Right ventricle myocardium superior (tissue), 1 donor: ENCODE measurements around the gene LRP5. TPM values are rescaled to one million over a fixed set of nuclear protein-coding genes. Genes with fewer than 3 reads are reported as not detected.
"Not testable (repeated sequence)": the region's sequence is repeated elsewhere in the genome, so short reads cannot be mapped to it uniquely, and the experiment has no call there.

ENCODE experiments used
- ATAC-seq: fragments of 200-7000 bp; cut with Tn5 transposase; one replicate; pipeline ENCODE4 v1.9.1; 2020; ENCODE audit warnings: mild to moderate bottlenecking; ENCODE audit not compliant: poor library complexity
- DNase-seq: peaks from one replicate; pipeline ENCODE4 v3.0.0-alpha.2; 2020
- intact Hi-C: fragments of 100-400 bp; cut with DNase I; formaldehyde crosslinking; loops from one replicate; pipeline ENCODE4 v1.11.2; 2022
- total RNA-seq: library from RNA; stranded (reverse); fragmentation: NEBNext Ultra II Directional; extraction: Animal tissue kit (Norgen Biotek cat#: 25700); gene quantifications from one replicate; pipeline ENCODE4 v1.2.1, GENCODE V29; 2021
- donor health status: DM: no; HTN: yes; CAD: no; lungs with severe emphysema.

The LRP5 gene
- total RNA-seq, 1 donor from 2014 or later, result 49.8 TPM

DNA sequence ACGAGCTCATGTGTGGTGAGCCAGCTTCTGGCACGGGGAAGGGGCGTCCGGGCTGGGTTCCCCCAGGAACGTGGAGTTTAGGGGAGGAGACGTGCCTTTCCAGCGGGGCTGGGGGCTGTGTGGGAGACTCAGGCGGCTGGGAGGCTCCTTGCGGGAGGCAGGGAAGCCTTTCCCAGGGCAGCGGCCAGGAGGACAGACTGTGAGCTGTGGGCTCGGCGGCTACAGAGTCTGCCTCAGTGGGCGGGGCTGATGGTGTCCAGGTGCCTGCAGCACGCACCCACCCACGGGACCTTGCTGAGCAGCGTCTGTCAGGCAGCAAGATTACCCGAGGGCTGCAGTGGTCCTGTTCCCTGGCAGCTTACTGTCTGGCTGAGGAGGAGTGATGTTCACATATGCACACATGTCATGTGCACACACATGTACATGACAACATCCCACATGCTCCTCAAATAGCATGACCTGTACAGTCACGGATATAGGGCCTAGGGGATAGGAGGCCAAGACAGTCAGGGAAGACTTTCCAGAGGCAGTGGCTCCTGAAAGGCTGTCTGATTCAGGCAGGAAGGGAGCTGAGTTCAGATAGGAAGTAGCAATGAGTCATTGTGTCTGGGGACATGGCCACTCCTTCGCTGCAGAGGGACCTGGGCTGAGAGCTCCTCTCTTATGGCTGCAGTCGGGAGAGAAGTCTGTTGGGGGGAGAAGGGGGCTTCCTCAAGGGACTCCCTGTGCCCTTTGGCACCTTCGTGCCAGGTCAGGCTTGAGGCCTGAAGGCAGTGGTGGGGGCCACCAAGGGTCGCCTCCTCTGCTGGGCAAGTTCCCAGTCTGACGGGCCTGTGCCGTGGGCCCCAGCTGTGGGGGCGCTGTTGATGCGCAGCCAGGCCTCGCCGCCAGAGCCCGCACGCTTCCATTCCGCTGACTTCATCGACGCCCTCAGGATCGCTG is 124.9 kb downstream of the LRP5 start:
- ATAC-seq (peak; percentile 63), DNase-seq (peak; percentile 70)
- intact Hi-C loops, result no loop called here

DNA sequence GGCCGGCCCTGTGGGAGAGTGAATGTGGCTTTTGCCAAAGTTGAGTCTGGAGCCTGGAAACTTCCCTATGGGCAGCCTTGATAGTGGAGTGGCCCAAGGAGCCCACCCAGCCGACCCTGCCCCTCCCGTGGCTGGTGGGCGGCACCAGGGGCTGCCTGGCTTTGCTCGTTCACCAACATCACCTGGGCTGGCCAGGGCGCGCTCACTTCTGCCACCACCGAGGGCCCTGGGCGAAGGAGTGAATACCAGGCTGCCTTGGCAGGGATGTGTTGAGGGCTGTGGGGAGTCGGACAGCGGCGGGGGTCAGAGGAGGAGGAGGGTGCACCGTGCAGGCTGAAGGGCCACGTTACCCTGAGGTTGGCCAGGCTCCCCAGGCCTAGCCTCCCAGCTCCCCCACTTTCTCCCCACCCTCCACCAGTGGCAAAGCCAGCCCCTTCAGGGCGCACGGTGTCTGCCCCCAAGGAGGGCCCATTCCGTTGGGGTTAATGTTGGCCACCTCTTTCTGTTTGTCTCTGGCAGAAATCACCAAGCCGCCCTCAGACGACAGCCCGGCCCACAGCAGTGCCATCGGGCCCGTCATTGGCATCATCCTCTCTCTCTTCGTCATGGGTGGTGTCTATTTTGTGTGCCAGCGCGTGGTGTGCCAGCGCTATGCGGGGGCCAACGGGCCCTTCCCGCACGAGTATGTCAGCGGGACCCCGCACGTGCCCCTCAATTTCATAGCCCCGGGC is 125.7 kb downstream of the LRP5 start:
- intact Hi-C loops, result no loop called here
- no peak for ATAC-seq
- DNase-seq, result no peak

DNA sequence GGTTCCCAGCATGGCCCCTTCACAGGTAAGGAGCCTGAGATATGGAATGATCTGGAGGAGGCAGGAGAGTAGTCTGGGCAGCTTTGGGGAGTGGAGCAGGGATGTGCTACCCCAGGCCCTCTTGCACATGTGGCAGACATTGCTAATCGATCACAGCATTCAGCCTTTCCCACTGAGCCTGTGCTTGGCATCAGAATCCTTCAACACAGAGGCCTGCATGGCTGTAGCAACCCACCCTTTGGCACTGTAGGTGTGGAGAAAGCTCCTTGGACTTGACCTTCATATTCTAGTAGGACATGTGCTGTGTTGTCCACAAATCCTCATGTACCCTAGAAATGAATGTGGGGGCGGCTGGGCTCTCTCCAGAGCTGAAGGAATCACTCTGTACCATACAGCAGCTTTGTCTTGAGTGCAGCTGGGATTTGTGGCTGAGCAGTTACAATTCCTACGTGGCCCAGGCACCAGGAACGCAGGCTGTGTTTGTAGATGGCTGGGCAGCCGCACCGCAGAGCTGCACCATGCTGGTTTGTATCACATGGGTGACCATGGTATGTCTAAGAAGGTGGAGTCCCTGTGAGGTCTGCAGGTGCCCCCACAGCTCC is 126.4 kb downstream of the LRP5 start:
- no peak for ATAC-seq
- intact Hi-C loops, result no loop called here
- DNase-seq, result no peak

DNA sequence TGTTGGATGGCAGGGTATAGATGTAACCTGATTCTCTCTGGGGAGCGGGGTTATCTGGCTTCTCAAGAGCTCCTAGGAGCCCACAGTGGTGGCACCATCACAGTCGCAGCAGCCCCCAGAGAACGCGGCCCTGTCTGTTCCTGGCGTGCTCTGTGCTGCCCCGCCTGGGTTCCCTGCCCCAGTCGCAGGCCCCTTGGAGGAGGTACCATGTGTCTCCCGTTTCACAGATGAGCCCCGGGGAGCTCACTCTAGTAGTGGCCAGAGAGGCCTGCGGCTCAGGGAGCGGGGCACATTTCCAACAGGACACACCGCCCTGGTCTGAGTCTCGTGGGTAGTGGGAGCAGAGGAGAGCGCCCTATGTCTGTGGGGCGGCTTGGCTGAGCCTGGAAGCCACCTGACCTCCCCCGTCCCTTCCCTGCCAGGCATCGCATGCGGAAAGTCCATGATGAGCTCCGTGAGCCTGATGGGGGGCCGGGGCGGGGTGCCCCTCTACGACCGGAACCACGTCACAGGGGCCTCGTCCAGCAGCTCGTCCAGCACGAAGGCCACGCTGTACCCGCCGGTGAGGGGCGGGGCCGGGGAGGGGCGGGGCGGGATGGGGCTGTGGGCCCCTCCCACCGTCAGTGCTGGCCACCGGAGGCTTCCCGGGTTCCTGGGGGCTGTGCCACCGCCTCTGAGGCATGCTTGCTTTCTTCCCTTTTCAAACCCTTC is 127.1 kb downstream of the LRP5 start:
- intact Hi-C loops, result no loop called here
- ATAC-seq (no peak), DNase-seq (no peak)

DNA sequence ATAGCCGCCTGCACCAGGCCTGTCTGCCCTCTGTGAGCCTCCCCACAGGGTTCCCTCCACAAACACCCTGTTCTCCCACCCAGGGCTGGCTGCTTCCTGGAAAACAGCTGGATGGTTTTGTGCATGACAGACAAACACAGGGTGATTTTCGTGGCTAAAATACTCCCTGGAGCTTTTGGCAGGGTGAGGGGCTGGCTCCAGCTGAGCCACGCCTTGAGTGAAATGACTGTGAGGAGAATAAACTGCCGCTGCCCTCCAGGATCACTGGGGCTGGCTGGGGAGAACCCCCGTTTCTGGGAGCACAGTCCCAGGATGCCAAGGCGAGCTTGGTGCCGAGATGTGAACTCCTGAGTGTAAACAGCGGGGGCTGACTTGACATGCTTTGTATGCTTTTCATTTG is 127.8 kb downstream of the LRP5 start:
- intact Hi-C loops, result no loop called here

DNA sequence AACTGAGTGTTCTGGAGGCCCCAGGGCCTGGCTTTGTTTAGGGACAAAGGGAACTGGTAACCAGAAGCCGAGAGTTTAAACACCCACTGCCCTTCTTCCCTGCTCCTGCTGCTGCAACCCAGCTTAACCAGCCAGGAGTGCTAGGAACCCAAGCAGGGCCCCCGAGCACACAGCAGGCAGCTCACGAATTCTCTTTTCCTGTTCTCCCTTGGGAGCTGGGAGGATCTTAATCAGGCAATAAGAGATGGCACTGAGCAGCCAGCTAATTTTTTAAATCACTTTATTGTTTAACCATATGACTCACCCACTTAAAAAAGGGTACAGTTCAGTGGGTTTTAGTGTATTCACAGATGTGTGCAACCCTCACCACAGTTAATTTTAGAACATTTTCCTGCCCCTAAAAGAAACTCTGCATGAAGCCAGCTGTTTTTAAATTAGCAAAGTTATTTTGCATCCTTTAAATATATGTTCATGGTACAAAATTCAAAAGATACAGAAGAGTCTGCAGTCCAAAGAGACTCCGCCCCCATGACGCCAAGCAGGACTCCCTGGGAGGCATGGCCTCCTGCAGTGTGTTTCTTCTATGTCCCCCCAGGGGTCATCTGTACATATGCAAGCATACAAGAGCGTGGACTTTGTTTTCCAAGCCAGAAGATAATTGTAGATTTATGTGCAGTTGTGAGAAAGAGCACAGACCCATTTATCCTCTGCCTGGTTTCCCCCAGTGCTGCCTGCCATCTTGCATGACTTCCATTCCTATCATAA is 129.3 kb downstream of the LRP5 start:
- intact Hi-C loops, result no loop called here
- DNase-seq (peak; percentile 4), ATAC-seq (no peak)

More for the DNA sequence above, 127.8 kb downstream of the LRP5 start:
- ATAC-seq (no peak), DNase-seq (peak; percentile 10)

DNA sequence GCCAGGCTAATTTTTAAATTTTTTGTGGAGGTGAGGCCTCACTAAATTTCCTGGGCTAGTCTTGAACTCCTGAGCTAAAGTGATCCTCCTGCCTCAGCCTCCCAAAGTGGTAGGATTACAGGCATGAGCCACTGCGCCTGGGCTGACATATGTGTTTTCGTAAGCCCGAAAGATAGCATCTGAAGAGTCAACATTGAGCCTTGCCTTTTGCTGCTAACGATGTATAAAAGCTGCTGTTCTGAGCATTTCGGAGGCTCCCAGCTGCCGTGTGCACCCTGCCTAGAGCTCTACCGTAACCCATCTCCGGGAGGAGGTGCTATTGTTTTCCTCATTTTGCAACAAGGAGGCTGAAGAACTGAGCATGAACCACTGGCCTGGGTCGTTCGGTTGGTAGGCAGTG is 130.0 kb downstream of the LRP5 start:
- DNase-seq, result peak; percentile 6
- ATAC-seq, result no peak
- intact Hi-C loops, result no loop called here

DNA sequence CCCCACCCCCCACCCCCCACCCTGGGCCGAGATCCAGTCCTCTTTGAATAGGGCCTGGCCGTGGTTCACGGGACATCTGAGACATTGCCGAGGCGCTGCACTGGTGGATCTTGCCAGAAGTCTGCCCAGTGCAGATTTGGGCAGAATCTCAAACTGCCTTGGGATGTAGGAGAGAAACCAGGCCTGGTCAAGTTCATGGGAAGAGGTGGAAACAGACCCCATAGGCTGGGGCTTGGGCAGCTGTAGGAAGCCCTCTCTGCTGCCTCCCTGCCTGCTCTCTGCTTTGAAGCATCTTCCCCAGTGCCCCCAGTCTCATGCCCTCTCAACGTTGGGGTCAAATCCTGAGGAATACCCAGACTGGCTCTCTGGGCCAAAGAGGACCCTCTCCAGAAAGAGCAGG is 132.2 kb downstream of the LRP5 start:
- DNase-seq, result peak; percentile 11
- no peak for ATAC-seq
- intact Hi-C loops, result no loop called here

DNA sequence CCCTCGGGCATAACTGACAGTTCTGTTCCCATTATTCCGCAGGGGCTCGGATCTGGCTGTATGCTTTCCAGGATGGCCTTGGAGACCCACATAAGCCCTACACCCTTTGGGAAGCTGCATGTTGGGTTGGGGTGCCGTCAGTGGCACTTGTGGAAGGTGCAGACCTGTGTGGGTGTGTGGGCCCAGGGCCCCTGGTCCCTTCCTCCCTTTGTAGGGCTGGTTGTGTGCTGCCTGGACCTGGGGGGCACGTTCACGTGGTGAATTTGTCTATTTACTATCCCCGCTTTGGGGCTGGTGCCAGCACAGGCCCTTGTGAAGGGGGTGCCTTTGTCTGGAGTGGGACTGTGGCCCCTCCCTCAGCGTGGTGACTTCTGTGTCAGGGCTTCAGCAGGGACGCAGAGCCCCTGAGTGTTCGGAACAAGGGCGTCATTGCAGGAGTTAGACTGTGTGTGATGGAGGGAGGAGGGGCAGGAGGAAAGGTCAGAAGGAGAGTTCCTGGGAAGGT is 133.2 kb downstream of the LRP5 start:
- DNase-seq (peak; percentile 32), ATAC-seq (no peak)
- intact Hi-C loops, result loop anchor here (5.0 kb wide), 1 partner anchor 188 kb away; no protein-coding TSS in a partner anchor

DNA sequence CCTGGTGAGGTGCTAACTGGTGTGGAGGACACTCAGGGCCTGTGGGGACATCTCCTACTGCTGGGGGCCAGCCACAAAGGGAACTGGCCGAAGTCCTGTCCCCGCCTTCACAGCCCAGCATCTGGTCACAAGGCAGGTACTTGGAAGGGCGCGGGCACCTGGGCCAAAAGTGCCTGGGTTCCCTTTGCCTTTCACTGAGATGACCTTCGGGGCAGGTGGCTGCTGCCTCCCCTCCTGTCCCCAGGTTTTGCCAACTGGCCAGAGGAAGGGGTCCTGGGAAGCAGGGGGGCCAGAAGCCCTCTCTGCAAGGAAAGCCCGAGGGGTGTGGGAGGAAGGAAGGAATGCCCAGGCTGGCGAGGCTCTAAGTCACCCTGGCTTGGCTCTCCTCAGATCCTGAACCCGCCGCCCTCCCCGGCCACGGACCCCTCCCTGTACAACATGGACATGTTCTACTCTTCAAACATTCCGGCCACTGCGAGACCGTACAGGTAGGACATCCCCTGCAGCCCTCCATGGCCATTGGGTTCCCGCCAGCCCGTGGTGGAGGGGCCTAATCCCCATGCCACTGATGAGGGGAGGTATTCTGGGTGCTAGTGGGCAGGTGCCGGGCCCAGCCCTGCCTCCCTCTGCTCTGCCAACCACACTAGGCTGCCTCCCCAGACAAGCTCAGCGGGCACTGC is 133.8 kb downstream of the LRP5 start:
- DNase-seq (peak; percentile 39), ATAC-seq (peak; percentile 26)
- intact Hi-C loops, result loop anchor here (5.0 kb wide), 1 partner anchor 189 kb away; no protein-coding TSS in a partner anchor

DNA sequence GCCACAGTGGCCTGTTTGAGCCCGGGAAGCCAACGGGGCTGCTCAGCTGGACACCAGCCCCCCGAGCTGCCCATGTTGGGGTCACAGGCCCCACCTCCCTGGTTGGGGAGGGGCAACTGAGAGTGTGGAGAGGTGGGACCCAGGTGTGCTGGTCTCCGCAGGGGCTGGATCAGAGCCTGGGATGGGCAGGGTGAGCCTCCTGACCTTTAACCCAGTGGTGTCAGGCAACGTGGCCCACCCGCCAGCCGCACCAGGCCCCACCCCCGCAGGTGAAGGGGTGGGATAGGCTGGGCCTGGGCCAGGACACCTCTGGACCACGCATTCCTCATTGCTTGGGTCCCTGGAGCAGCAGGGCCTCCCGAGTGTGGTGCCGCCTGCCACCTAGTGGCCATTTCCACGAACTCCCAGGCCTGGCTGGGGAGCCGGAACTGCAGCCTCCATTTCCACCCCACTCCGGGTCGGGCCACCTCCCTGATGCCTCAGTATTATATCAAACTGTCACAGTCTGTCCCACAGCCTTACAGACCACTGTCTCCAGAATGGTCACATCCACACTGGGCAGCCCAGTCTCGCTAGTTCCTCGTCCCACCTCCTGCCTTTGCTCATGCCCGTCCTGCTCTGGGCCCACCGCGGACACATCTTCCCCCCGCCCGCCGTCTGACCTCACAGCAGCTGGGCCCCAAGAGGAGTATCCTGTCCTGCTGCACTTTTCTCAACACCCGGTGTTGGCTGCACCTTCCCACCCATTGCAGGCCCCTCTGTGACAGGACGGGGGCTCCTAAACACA is 134.8 kb downstream of the LRP5 start:
- intact Hi-C loops, result loop anchor here (5.0 kb wide), 1 partner anchor 190 kb away; no protein-coding TSS in a partner anchor
- peak; percentile 87 for DNase-seq
- ATAC-seq, result peak; percentile 93

DNA sequence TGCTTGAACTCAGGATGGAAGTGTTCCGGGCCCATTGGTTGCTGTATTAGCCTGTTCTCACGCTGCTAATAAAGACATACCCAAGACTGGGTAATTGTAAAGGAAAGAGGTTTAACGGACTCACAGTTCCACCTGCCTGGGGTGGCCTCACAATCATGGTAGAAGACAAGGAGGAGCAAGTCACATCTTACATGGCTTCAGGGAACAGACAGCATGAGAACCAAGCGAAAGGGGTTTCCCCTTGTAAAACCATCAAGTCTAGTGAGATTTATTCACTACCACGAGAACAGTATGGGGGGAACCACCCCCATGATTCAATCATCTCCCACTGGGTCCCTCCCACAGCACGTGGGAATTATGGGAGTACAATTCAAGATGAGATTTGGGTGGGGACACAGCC is 135.5 kb downstream of the LRP5 start:
- intact Hi-C loops, result loop anchor here (5.0 kb wide), 1 partner anchor 191 kb away; no protein-coding TSS in a partner anchor
- ATAC-seq, DNase-seq: not testable (repeated sequence)

DNA sequence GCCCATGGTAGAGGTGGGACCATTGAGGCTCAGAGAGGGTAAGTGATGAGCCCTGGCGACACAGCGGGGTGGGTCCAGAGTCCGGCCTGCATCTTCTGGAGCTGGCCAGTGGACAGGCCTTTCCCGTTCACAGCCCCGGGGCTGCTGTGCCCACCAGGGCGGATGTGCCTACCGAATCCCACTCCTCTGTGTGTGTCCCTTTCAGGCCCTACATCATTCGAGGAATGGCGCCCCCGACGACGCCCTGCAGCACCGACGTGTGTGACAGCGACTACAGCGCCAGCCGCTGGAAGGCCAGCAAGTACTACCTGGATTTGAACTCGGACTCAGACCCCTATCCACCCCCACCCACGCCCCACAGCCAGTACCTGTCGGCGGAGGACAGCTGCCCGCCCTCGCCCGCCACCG is 136.2 kb downstream of the LRP5 start:
- DNase-seq, result peak; percentile 39
- intact Hi-C loops, result loop anchor here (5.0 kb wide), 1 partner anchor 191 kb away; no protein-coding TSS in a partner anchor
- ATAC-seq, result no peak

DNA sequence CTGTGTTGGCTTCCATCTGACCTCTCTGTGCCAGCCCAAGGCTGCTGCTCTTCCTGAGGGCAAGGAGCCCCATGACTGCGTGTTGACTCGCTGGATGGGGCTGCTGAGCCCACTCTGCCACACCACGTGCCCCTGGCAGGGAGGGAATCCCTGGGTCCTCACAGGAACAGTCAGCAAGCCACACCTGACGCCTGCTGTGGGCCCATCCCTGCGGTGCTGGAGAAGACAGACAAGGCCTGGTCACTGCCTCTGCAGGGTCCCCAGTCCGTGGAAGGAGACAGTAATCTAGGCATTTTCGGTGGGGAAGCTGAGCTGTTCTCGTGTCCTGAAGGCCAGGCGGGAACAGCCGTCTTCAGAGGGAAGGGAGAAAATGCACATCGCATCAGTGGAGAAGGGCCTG is 137.6 kb downstream of the LRP5 start:
- ATAC-seq (no peak), DNase-seq (no peak)
- intact Hi-C loops, result loop anchor here (5.0 kb wide), 1 partner anchor 193 kb away; no protein-coding TSS in a partner anchor

DNA sequence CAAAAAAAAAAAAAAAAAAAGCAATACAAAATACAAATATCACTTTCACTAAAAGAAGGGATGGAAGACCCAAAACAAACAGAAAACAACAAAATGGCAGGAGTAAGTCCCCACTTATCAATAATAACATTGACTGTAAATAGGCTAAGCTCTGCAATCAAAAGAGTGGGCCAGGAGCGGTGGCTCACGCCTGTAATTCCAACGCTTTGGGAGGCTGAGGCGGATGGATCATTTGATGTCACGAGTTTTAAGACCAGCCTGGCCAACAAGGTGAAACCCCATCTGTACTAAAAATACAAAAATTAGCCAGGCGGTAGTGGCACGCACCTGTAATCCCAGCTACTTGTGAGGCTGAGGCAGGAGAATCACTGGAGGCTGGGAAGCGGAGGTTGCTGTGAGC is 138.3 kb downstream of the LRP5 start:
- DNase-seq (no peak), ATAC-seq (no peak)
- intact Hi-C loops, result no loop called here

DNA sequence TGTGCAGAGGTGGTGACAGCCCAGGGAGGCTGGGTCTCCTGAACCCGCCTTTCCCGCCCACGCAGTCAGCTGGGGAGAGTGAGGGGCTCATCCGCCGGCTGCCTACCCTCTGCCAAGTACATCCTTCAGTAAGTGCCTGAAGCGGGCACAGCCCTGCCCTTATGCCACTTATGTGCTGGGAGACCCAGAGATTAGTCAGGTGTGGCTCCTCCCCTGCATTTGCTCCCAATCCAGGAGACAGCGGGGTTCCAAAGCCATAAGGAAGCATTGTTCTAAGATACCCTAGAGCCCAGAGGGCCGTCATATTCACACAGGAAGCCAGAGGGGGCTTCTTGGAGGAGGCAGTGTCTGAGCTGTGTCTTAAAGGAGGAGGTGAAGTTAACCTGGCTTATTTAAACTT is 142.4 kb downstream of the LRP5 start:
- DNase-seq (no peak), ATAC-seq (no peak)
- intact Hi-C loops, result no loop called here
